ENCODE data around the gene C7orf33. TPM values are rescaled to one million over a fixed set of nuclear protein-coding genes. Genes with fewer than 3 reads are reported as not detected.

The C7orf33 gene
- total RNA-seq, 1 experiment from 2014 or later: not detected

DNA sequence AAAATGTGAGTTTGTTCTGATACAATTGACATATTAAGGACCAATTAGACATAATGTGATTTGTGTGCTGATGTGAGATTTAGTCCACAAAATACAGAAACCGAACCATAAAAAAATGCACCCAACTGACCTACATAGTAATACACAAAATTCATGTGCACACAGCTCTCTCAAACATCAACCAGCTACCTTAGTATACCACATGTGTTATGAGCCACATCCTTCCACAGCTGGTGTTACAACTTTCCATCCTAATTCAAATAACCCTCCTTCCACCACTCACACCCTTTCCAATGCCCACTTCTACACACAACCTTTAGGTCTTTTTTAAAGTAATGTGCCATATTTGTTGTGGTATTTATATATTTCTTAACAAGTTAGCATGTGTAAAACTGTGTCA, 31.7 kb upstream of the C7orf33 start:
- Mint-ChIP-seq H3K27ac (no peak overlapping the region), H3K4me1 (no peaks in the 10 kb centered on the region), H3K9me3 (peaks cover 23% of the 10 kb centered on the region), H3K4me3 (no peak overlapping the region), H3K27me3 (ENCODE audit: low read depth) (peaks cover 3% of the 10 kb centered on the region), H3K36me3 (no peaks in the 10 kb centered on the region)
- ATAC-seq: no peak
- CTCF ChIA-PET: interaction anchor here (1.3 kb wide), 1 partner anchor 9 kb away, joined by 3 read pairs; no protein-coding TSS in a partner anchor
- POLR2A ChIA-PET: no interaction called here
- DNase-seq (ENCODE audit: low spot score): no peak
- TF ChIP-seq ZMAT4 (CRISPR knock-in tag; IDR thresholded peaks at IDR 0.05) (no peak), MYBL2 (CRISPR knock-in tag; IDR thresholded peaks at IDR 0.05) (no peak), IRF1 (CRISPR knock-in tag; IDR thresholded peaks at IDR 0.05) (no peak), MLX (CRISPR knock-in tag; IDR thresholded peaks at IDR 0.05) (no peak)

- CTCF ChIA-PET: interaction anchor here (0.6 kb wide), 1 partner anchor 14 kb away, joined by 3 read pairs; no protein-coding TSS in a partner anchor
- peaks cover 3% of the 10 kb centered on the region for H3K27me3 Mint-ChIP-seq (ENCODE audit: low read depth)
- ATAC-seq: no peak
Observed at GRCh38 chr7:148561099-148561498, 29.5 kb upstream of the C7orf33 start.

More at GRCh38 chr7:148561099-148561498, 29.5 kb upstream of the C7orf33 start:
- peaks cover 7% of the 10 kb centered on the region for H3K36me3 Mint-ChIP-seq
- DNase-seq (ENCODE audit: low spot score): no peak
- POLR2A ChIA-PET: no interaction called here
- H3K27ac Mint-ChIP-seq: no peak overlapping the region
- H3K4me3 Mint-ChIP-seq: no peak overlapping the region
- no peaks in the 10 kb centered on the region for H3K4me1 Mint-ChIP-seq
- peaks cover 37% of the 10 kb centered on the region for H3K9me3 Mint-ChIP-seq
- TF ChIP-seq E2F1 (CRISPR knock-in tag; IDR thresholded peaks at IDR 0.05) (no peak), HMGA2 (CRISPR knock-in tag; IDR thresholded peaks at IDR 0.05) (no peak), JUN (CRISPR knock-in tag; IDR thresholded peaks at IDR 0.05) (no peak), KAT7 (CRISPR knock-in tag; IDR thresholded peaks at IDR 0.05; ENCODE audit: borderline replicate concordance) (no peak), ZNF416 (CRISPR knock-in tag; IDR thresholded peaks at IDR 0.05) (no peak), FOXP4 (CRISPR knock-in tag; IDR thresholded peaks at IDR 0.05) (no peak), SMAD3 (CRISPR knock-in tag; IDR thresholded peaks at IDR 0.05; ENCODE audit: borderline replicate concordance) (no peak), CDX4 (CRISPR knock-in tag; IDR thresholded peaks at IDR 0.05; ENCODE audit: borderline replicate concordance) (no peak)
- TF ChIP-seq, protein P1, sequence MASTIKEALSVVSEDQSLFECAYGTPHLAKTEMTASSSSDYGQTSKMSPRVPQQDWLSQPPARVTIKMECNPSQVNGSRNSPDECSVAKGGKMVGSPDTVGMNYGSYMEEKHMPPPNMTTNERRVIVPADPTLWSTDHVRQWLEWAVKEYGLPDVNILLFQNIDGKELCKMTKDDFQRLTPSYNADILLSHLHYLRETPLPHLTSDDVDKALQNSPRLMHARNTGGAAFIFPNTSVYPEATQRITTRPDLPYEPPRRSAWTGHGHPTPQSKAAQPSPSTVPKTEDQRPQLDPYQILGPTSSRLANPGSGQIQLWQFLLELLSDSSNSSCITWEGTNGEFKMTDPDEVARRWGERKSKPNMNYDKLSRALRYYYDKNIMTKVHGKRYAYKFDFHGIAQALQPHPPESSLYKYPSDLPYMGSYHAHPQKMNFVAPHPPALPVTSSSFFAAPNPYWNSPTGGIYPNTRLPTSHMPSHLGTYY (CRISPR knock-in tag; IDR thresholded peaks at IDR 0.05): no peak
- TF ChIP-seq, protein P2, sequence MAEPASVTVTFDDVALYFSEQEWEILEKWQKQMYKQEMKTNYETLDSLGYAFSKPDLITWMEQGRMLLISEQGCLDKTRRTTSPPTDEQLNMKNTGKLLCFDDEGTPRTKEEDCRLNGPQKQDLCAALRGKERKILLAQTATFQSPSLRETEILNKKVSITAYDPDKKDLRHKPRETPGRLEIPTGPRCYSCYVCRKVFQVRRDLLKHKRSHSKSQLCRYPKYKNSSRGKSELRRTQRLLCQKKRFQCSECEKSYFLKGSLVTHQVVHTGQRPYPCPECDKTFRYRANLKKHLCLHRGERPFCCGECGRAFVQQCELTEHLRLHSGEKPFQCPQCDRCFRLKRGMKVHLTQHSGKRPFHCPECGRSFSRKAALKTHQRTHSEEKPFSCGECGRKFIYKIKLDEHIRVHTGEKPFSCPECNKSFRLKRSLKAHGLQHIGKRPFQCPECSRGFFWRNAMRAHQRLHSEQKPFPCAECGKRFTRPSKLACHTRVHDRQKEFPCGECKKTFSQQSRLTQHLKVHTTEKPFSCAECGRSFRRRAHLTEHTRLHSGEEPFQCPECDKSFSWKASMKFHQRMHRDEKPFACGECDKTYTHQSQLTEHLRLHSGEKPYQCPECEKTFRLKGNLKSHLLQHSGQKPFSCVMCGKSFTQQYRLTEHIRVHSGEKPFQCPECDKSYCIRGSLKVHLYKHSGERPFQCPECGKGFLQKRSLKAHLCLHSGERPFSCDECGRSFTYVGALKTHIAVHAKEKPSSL (CRISPR knock-in tag; conservative IDR thresholded peaks at IDR 0.05): no peak
- TF ChIP-seq, protein P3, sequence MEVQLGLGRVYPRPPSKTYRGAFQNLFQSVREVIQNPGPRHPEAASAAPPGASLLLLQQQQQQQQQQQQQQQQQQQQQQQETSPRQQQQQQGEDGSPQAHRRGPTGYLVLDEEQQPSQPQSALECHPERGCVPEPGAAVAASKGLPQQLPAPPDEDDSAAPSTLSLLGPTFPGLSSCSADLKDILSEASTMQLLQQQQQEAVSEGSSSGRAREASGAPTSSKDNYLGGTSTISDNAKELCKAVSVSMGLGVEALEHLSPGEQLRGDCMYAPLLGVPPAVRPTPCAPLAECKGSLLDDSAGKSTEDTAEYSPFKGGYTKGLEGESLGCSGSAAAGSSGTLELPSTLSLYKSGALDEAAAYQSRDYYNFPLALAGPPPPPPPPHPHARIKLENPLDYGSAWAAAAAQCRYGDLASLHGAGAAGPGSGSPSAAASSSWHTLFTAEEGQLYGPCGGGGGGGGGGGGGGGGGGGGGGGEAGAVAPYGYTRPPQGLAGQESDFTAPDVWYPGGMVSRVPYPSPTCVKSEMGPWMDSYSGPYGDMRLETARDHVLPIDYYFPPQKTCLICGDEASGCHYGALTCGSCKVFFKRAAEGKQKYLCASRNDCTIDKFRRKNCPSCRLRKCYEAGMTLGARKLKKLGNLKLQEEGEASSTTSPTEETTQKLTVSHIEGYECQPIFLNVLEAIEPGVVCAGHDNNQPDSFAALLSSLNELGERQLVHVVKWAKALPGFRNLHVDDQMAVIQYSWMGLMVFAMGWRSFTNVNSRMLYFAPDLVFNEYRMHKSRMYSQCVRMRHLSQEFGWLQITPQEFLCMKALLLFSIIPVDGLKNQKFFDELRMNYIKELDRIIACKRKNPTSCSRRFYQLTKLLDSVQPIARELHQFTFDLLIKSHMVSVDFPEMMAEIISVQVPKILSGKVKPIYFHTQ (CRISPR knock-in tag; IDR thresholded peaks at IDR 0.05): no peak
